ENCODE results near the gene DYRK2. TPM values are rescaled to one million over a fixed set of nuclear protein-coding genes. Genes with fewer than 3 reads are reported as not detected.

DYRK2 gene
- total and polyA plus RNA-seq, 2 donors (not counting 3 experiments of a cell fraction or from before 2014, with no cell fraction given) = 4.5 to 11.0 TPM

- Histone ChIP-seq H3K27ac (ENCODE audit: insufficient read depth, low read depth, low read length) (no peak overlapping the region), H3K9ac (replicated peaks; ENCODE audit: extremely low read depth, insufficient read depth, low read length) (no peak overlapping the region), H3K4me3 (replicated peaks in 1 of 3; ENCODE audit: insufficient read depth in 1 of 3, low read depth in 1 of 3, low read length in 3 of 3) (no peak overlapping the region), H3K9me1 (replicated peaks; ENCODE audit: control insufficient read depth, extremely low read depth, insufficient read depth, low read length) (no peaks in the 10 kb centered on the region), H2AFZ (ENCODE audit: low read depth, low read length) (no peak overlapping the region), H3K4me1 (ENCODE audit: control insufficient read depth, extremely low read depth, insufficient read depth, low read length) (no peaks in the 10 kb centered on the region), H3K79me2 (ENCODE audit: control insufficient read depth, insufficient read depth, low read length) (no peaks in the 10 kb centered on the region), H4K20me1 (replicated peaks; ENCODE audit: control insufficient read depth, extremely low read depth, insufficient read depth, low read length) (no peaks in the 10 kb centered on the region), H3K4me2 (ENCODE audit: insufficient read depth, low read length) (no peak overlapping the region), H3K27me3 (ENCODE audit: control insufficient read depth in 2 of 2, insufficient read depth in 2 of 2, low read length in 2 of 2) (no peaks in the 10 kb centered on the region), H3K9me3 (replicated peaks; ENCODE audit: control insufficient read depth, insufficient read depth, low read length) (no peaks in the 10 kb centered on the region), H3K36me3 (ENCODE audit: control insufficient read depth in 2 of 2, extremely low read depth in 1 of 2, insufficient read depth in 2 of 2, low read length in 2 of 2) (no peaks in the 10 kb centered on the region)
- no peak for FAIRE-seq
- TF ChIP-seq GATA2 (IDR thresholded peaks at IDR 0.05; ENCODE audit: insufficient read depth, insufficient read length, low read depth, low read length) (no peak), POLR2AphosphoS5 (IDR thresholded peaks at IDR 0.05; ENCODE audit: insufficient read depth, low read depth, low read length) (no peak), MAX (IDR thresholded peaks at IDR 0.05; ENCODE audit: insufficient read depth, insufficient read length) (no peak), JUN (IDR thresholded peaks at IDR 0.05; ENCODE audit: borderline replicate concordance, insufficient read depth, insufficient read length, low read depth) (no peak), POLR2A (IDR thresholded peaks at IDR 0.05; ENCODE audit: low read depth, low read length) (no peak), CTCF (IDR thresholded peaks at IDR 0.05; ENCODE audit: extremely low read depth in 1 of 2, insufficient read depth in 1 of 2, low read depth in 1 of 2, low read length in 2 of 2) (no peak), MYC (IDR thresholded peaks at IDR 0.05; ENCODE audit: low read depth, low read length) (no peak), EZH2 (IDR thresholded peaks at IDR 0.05; ENCODE audit: borderline replicate concordance, low read depth, low read length, severe bottlenecking) (no peak), FOS (IDR thresholded peaks at IDR 0.05; ENCODE audit: borderline replicate concordance, insufficient read depth, low read length) (no peak)
- dilution Hi-C loops (cut with MboI; ENCODE audit: extremely low pct_ligation_motif_present, low sequenced_read_pairs) = no loop called here
- ChIA-PET POLR2A (no interaction called here), CTCF (no interaction called here)
- BruUV-seq (replicated peaks) = no TSS peak
- intact Hi-C loops (cut with micrococcal nuclease) = no loop called here
- no peak for DNase-seq (ENCODE audit: low read depth, low spot score)
Observed at GRCh38 chr12:67676624-67677023, 28.1 kb downstream of the DYRK2 start.
